Skeletal muscle tissue (tissue), 4 donors: ENCODE results near the gene SHISA8. TPM values are rescaled to one million over a fixed set of nuclear protein-coding genes. Genes with fewer than 3 reads are reported as not detected.

Experiments
- H3K27ac ChIP-seq: one replicate; pipeline ENCODE4 v1.7.0; 2013; ENCODE audit warnings: mild to moderate bottlenecking, low read depth, low read length, inconsistent platforms
- H3K27me3 ChIP-seq, 3 donors: one replicate each; pipeline ENCODE4 v1.7.0; 2013; ENCODE audit warnings: low read length in 3 of 3; ENCODE audit not compliant: control insufficient read depth in 3 of 3, insufficient read depth in 3 of 3
- H3K36me3 ChIP-seq, 3 donors: one replicate each; pipeline ENCODE4 v1.7.0; 2013; ENCODE audit warnings: low read length in 3 of 3; ENCODE audit not compliant: control insufficient read depth in 3 of 3, insufficient read depth in 3 of 3
- H3K4me1 ChIP-seq, 3 donors: one replicate each; pipeline ENCODE4 v1.7.0; 2013; ENCODE audit warnings: low read length in 3 of 3, mild to moderate bottlenecking in 3 of 3; ENCODE audit not compliant: control insufficient read depth in 3 of 3, insufficient read depth in 3 of 3
- H3K4me3 ChIP-seq, 3 donors: one replicate each; pipeline ENCODE4 v1.7.0; 2013; ENCODE audit warnings: low read length in 3 of 3
- H3K9ac ChIP-seq, 3 donors: one replicate each; pipeline ENCODE4 v1.7.0; 2013; ENCODE audit warnings: low read length in 3 of 3, mild to moderate bottlenecking in 3 of 3, moderate library complexity in 2 of 3, low read depth in 1 of 3
- H3K9me3 ChIP-seq, 3 donors: one replicate each; pipeline ENCODE4 v1.7.0; 2013; ENCODE audit warnings: low read length in 3 of 3; ENCODE audit not compliant: control insufficient read depth in 3 of 3
- total RNA-seq: library from RNA; depleted of rRNA; stranded (reverse); fragments of >200 nt; gene quantifications from one replicate; pipeline ENCODE4 v1.2.3, GENCODE V29; 2014
- donor health status: Osteomylitis.

The SHISA8 gene
- total RNA-seq, 1 donor from 2014 or later: 1.0 TPM

- H3K9ac ChIP-seq: peak overlapping the region in 1 of 3 donors; percentile 33
- no peaks in the 10 kb centered on the region for H3K36me3 ChIP-seq
- peaks cover 16 to 20% (median 16%) of the 10 kb centered on the region in 3 donors for H3K4me1 ChIP-seq
- no peaks in the 10 kb centered on the region for H3K27me3 ChIP-seq
- H3K9me3 ChIP-seq: no peaks in the 10 kb centered on the region
- no peak overlapping the region for H3K27ac ChIP-seq
- no peak overlapping the region for H3K4me3 ChIP-seq
Measured at GRCh38 chr22:41934284-41935014, 19.6 kb upstream of the SHISA8 start.

- Histone ChIP-seq H3K36me3 (no peaks in the 10 kb centered on the region), H3K4me1 (peaks cover 7 to 13% (median 12%) of the 10 kb centered on the region in 3 donors), H3K27me3 (no peaks in the 10 kb centered on the region), H3K27ac (no peak overlapping the region), H3K4me3 (no peak overlapping the region), H3K9ac (no peak overlapping the region), H3K9me3 (no peaks in the 10 kb centered on the region)
Measured at GRCh38 chr22:41933411-41934177, 18.7 kb upstream of the SHISA8 start.

GRCh38 chr22:41932353-41932752 is 17.5 kb upstream of the SHISA8 start:
- Histone ChIP-seq H3K36me3 (no peaks in the 10 kb centered on the region), H3K4me3 (no peak overlapping the region), H3K27me3 (no peaks in the 10 kb centered on the region), H3K9me3 (no peaks in the 10 kb centered on the region), H3K27ac (no peak overlapping the region), H3K4me1 (peaks cover 5 to 12% (median 11%) of the 10 kb centered on the region in 3 donors), H3K9ac (no peak overlapping the region)

- H3K9ac ChIP-seq: no peak overlapping the region
- H3K4me1 ChIP-seq: peaks cover 5 to 12% (median 11%) of the 10 kb centered on the region in 3 donors
- no peaks in the 10 kb centered on the region for H3K27me3 ChIP-seq
- H3K9me3 ChIP-seq: no peaks in the 10 kb centered on the region
- no peak overlapping the region for H3K27ac ChIP-seq
- no peaks in the 10 kb centered on the region for H3K36me3 ChIP-seq
- no peak overlapping the region for H3K4me3 ChIP-seq
Measured at GRCh38 chr22:41931701-41932269, 16.9 kb upstream of the SHISA8 start.

- Histone ChIP-seq H3K9me3 (no peaks in the 10 kb centered on the region), H3K4me1 (peaks cover 1 to 9% (median 4%) of the 10 kb centered on the region in 3 donors), H3K27ac (no peak overlapping the region), H3K4me3 (no peak overlapping the region), H3K9ac (no peak overlapping the region), H3K27me3 (peaks cover 0 to 11% (median 5%) of the 10 kb centered on the region in 3 donors), H3K36me3 (no peaks in the 10 kb centered on the region)
Measured at GRCh38 chr22:41929418-41929810, 14.5 kb upstream of the SHISA8 start.

GRCh38 chr22:41928593-41929417 is 13.9 kb upstream of the SHISA8 start:
- Histone ChIP-seq H3K9ac (no peak overlapping the region), H3K4me1 (peaks cover 0 to 8% (median 4%) of the 10 kb centered on the region in 3 donors), H3K4me3 (no peak overlapping the region), H3K27me3 (peaks cover 0 to 11% (median 5%) of the 10 kb centered on the region in 3 donors), H3K27ac (no peak overlapping the region), H3K36me3 (no peaks in the 10 kb centered on the region), H3K9me3 (no peaks in the 10 kb centered on the region)

- Histone ChIP-seq H3K4me3 (no peak overlapping the region), H3K9me3 (no peaks in the 10 kb centered on the region), H3K36me3 (no peaks in the 10 kb centered on the region), H3K4me1 (peaks cover 0 to 8% (median 4%) of the 10 kb centered on the region in 3 donors), H3K27me3 (peaks cover 0 to 11% (median 5%) of the 10 kb centered on the region in 3 donors), H3K9ac (no peak overlapping the region), H3K27ac (no peak overlapping the region)
Measured at GRCh38 chr22:41927813-41928212, 12.9 kb upstream of the SHISA8 start.

GRCh38 chr22:41925783-41926460 is 11.0 kb upstream of the SHISA8 start:
- H3K4me3 ChIP-seq: peak overlapping the region in 2 of 3 donors; percentile 45 to 51
- H3K9ac ChIP-seq: peak overlapping the region in 1 of 3 donors; percentile 73
- no peaks in the 10 kb centered on the region for H3K9me3 ChIP-seq
- H3K27ac ChIP-seq: no peak overlapping the region
- H3K27me3 ChIP-seq: peaks cover 0 to 11% (median 5%) of the 10 kb centered on the region in 3 donors
- H3K36me3 ChIP-seq: no peaks in the 10 kb centered on the region
- peaks cover 0 to 8% (median 4%) of the 10 kb centered on the region in 3 donors for H3K4me1 ChIP-seq
